Effector memory CD8-positive, alpha-beta T cell (primary cell): ENCODE data around the gene MCOLN3.

Source experiments
- ATAC-seq: fragments of 150-1000 bp; cut with Tn5 transposase; replicated peaks from 2 replicates; pipeline ENCODE4 v1.10.0; 2021; ENCODE audit warnings: mild to moderate bottlenecking, moderate library complexity
- DNase-seq, 3 experiments: peaks; one replicate each; pipeline ENCODE4 v3.0.0; 2021
- H3K27ac Mint-ChIP-seq, 2 donors: one replicate each; pipeline ENCODE4 v1.8.0; 2022; ENCODE audit warnings: mild to moderate bottlenecking in 2 of 2, mixed read lengths in 2 of 2, moderate library complexity in 2 of 2
- H3K27me3 Mint-ChIP-seq, 2 donors: one replicate each; pipeline ENCODE4 v1.8.0; 2022; ENCODE audit warnings: mixed read lengths in 2 of 2
- H3K36me3 Mint-ChIP-seq: one replicate; pipeline ENCODE4 v1.8.0; 2022; ENCODE audit warnings: mild to moderate bottlenecking, moderate library complexity, mixed read lengths; ENCODE audit not compliant: insufficient read depth
- H3K4me1 Mint-ChIP-seq, 2 donors: one replicate each; pipeline ENCODE4 v1.8.0; 2022; ENCODE audit warnings: low read depth in 2 of 2, mixed read lengths in 2 of 2
- H3K4me3 Mint-ChIP-seq, 2 donors: one replicate each; pipeline ENCODE4 v1.8.0; 2022; ENCODE audit warnings: mild to moderate bottlenecking in 2 of 2, mixed read lengths in 2 of 2, moderate library complexity in 2 of 2
- H3K9me3 Mint-ChIP-seq, 2 donors: one replicate each; pipeline ENCODE4 v1.8.0; 2022; ENCODE audit warnings: mixed read lengths in 2 of 2
- total RNA-seq, 9 experiments: gene quantifications; one replicate each; lab custom pipeline; 2026; lab: John Stamatoyannopoulos, UW

The MCOLN3 gene
- 0 to 24.4 (median 1.2) reads per million in 9 experiments for total RNA-seq

GRCh38 chr1:85048296-85049064 lies at the start of gene MCOLN3:
TSS of gene MCOLN3 (minus strand) at chr1:85048500. CDS start at chr1:85045360, 3,140 bp downstream.
- DNase-seq (peak; percentile 11 to 26 (median 11)), ATAC-seq (peak; percentile 71)
- H3K4me3 Mint-ChIP-seq, result peak within 1 kb of the TSS; percentile 77 to 80
- H3K27me3 Mint-ChIP-seq, result peaks cover 40 to 58% of the 10 kb centered on the region in 2 donors
- no peaks in the 10 kb centered on the region for H3K9me3 Mint-ChIP-seq
- H3K4me1 Mint-ChIP-seq, result peaks cover 6 to 14% of the 10 kb centered on the region in 2 donors
- H3K27ac Mint-ChIP-seq, result no peak within 1 kb of the TSS
- no peaks in the 10 kb centered on the region for H3K36me3 Mint-ChIP-seq

- H3K4me1 Mint-ChIP-seq, result peaks cover 0 to 2% of the 10 kb centered on the region in 2 donors
- no peak overlapping the region for H3K27ac Mint-ChIP-seq
- no peak overlapping the region for H3K4me3 Mint-ChIP-seq
- peaks cover 0 to 31% of the 10 kb centered on the region in 2 donors for H3K27me3 Mint-ChIP-seq
- ATAC-seq, result no peak
- H3K9me3 Mint-ChIP-seq, result no peaks in the 10 kb centered on the region
- H3K36me3 Mint-ChIP-seq, result peaks cover 3% of the 10 kb centered on the region
- no peak for DNase-seq
Measured at GRCh38 chr1:85093644-85094043, 45.3 kb upstream of the MCOLN3 start.

- no peak for ATAC-seq
- peaks cover 0 to 27% of the 10 kb centered on the region in 2 donors for H3K27me3 Mint-ChIP-seq
- peaks cover 0 to 2% of the 10 kb centered on the region in 2 donors for H3K4me1 Mint-ChIP-seq
- no peak overlapping the region for H3K4me3 Mint-ChIP-seq
- no peaks in the 10 kb centered on the region for H3K36me3 Mint-ChIP-seq
- no peaks in the 10 kb centered on the region for H3K9me3 Mint-ChIP-seq
- DNase-seq, result no peak
- H3K27ac Mint-ChIP-seq, result no peak overlapping the region
Measured at GRCh38 chr1:85091671-85092280, 43.5 kb upstream of the MCOLN3 start.

GRCh38 chr1:85090225-85090624 lies 41.9 kb upstream of the MCOLN3 start:
- peaks cover 0 to 15% of the 10 kb centered on the region in 2 donors for H3K27me3 Mint-ChIP-seq
- no peaks in the 10 kb centered on the region for H3K9me3 Mint-ChIP-seq
- H3K36me3 Mint-ChIP-seq, result no peaks in the 10 kb centered on the region
- H3K4me1 Mint-ChIP-seq, result peaks cover 0 to 2% of the 10 kb centered on the region in 2 donors
- DNase-seq, result no peak
- ATAC-seq, result peak; percentile 51
- H3K4me3 Mint-ChIP-seq, result no peak overlapping the region
- no peak overlapping the region for H3K27ac Mint-ChIP-seq

GRCh38 chr1:85089203-85089602 lies 40.9 kb upstream of the MCOLN3 start:
- DNase-seq, result no peak
- Mint-ChIP-seq H3K4me3 (no peak overlapping the region), H3K27ac (no peak overlapping the region), H3K36me3 (no peaks in the 10 kb centered on the region), H3K27me3 (peaks cover 0 to 21% of the 10 kb centered on the region in 2 donors), H3K9me3 (no peaks in the 10 kb centered on the region), H3K4me1 (peaks cover 0 to 2% of the 10 kb centered on the region in 2 donors)
- ATAC-seq, result no peak

- Mint-ChIP-seq H3K4me3 (no peak overlapping the region), H3K27ac (no peak overlapping the region), H3K9me3 (no peaks in the 10 kb centered on the region), H3K4me1 (peaks cover 0 to 2% of the 10 kb centered on the region in 2 donors), H3K36me3 (peaks cover 3% of the 10 kb centered on the region), H3K27me3 (peaks cover 0 to 14% of the 10 kb centered on the region in 2 donors)
- no peak for ATAC-seq
- DNase-seq, result no peak
Measured at GRCh38 chr1:85088408-85088784, 40.1 kb upstream of the MCOLN3 start.

GRCh38 chr1:85087659-85088407 lies 39.5 kb upstream of the MCOLN3 start:
- no peak for DNase-seq
- Mint-ChIP-seq H3K27ac (no peak overlapping the region), H3K4me3 (no peak overlapping the region), H3K36me3 (peaks cover 3% of the 10 kb centered on the region), H3K27me3 (peaks cover 0 to 10% of the 10 kb centered on the region in 2 donors), H3K4me1 (peaks cover 0 to 2% of the 10 kb centered on the region in 2 donors), H3K9me3 (no peaks in the 10 kb centered on the region)
- ATAC-seq, result no peak

- Mint-ChIP-seq H3K27ac (no peak overlapping the region), H3K4me3 (no peak overlapping the region), H3K4me1 (no peaks in the 10 kb centered on the region), H3K36me3 (peaks cover 6% of the 10 kb centered on the region), H3K27me3 (peaks cover 0 to 24% of the 10 kb centered on the region in 2 donors), H3K9me3 (no peaks in the 10 kb centered on the region)
- DNase-seq (no peak), ATAC-seq (no peak)
Measured at GRCh38 chr1:85085417-85085816, 37.1 kb upstream of the MCOLN3 start.

- DNase-seq (no peak), ATAC-seq (no peak)
- H3K4me3 Mint-ChIP-seq, result no peak overlapping the region
- peaks cover 0 to 18% of the 10 kb centered on the region in 2 donors for H3K27me3 Mint-ChIP-seq
- H3K4me1 Mint-ChIP-seq, result peaks cover 0 to 2% of the 10 kb centered on the region in 2 donors
- H3K9me3 Mint-ChIP-seq, result peaks cover 0 to 7% of the 10 kb centered on the region in 2 donors
- H3K36me3 Mint-ChIP-seq, result peaks cover 5% of the 10 kb centered on the region
- H3K27ac Mint-ChIP-seq, result no peak overlapping the region
Measured at GRCh38 chr1:85078903-85079302, 30.6 kb upstream of the MCOLN3 start.

- Mint-ChIP-seq H3K4me1 (peaks cover 0 to 2% of the 10 kb centered on the region in 2 donors), H3K27ac (no peak overlapping the region), H3K27me3 (no peaks in the 10 kb centered on the region), H3K36me3 (no peaks in the 10 kb centered on the region), H3K9me3 (peaks cover 0 to 7% of the 10 kb centered on the region in 2 donors), H3K4me3 (no peak overlapping the region)
- DNase-seq (no peak), ATAC-seq (no peak)
Measured at GRCh38 chr1:85074365-85074964, 26.2 kb upstream of the MCOLN3 start.

GRCh38 chr1:85070972-85071492 lies 22.7 kb upstream of the MCOLN3 start:
- DNase-seq, result no peak
- ATAC-seq, result no peak
- Mint-ChIP-seq H3K9me3 (peaks cover 0 to 7% of the 10 kb centered on the region in 2 donors), H3K27me3 (peaks cover 0 to 7% of the 10 kb centered on the region in 2 donors), H3K4me3 (no peak overlapping the region), H3K36me3 (no peaks in the 10 kb centered on the region), H3K27ac (no peak overlapping the region), H3K4me1 (peaks cover 0 to 2% of the 10 kb centered on the region in 2 donors)

- Mint-ChIP-seq H3K4me3 (no peak overlapping the region), H3K9me3 (no peaks in the 10 kb centered on the region), H3K4me1 (no peaks in the 10 kb centered on the region), H3K27ac (no peak overlapping the region), H3K36me3 (no peaks in the 10 kb centered on the region), H3K27me3 (peaks cover 0 to 14% of the 10 kb centered on the region in 2 donors)
- no peak for DNase-seq
- ATAC-seq, result no peak
Measured at GRCh38 chr1:85068846-85069245, 20.5 kb upstream of the MCOLN3 start.

- Mint-ChIP-seq H3K27me3 (peaks cover 7 to 40% of the 10 kb centered on the region in 2 donors), H3K9me3 (no peaks in the 10 kb centered on the region), H3K4me3 (no peak overlapping the region), H3K36me3 (peaks cover 7% of the 10 kb centered on the region), H3K27ac (no peak overlapping the region), H3K4me1 (peaks cover 9 to 13% of the 10 kb centered on the region in 2 donors)
- ATAC-seq, result no peak
- DNase-seq, result no peak
Measured at GRCh38 chr1:85065550-85065949, 17.2 kb upstream of the MCOLN3 start.
